Middle frontal gyrus (tissue), 1 donor: ENCODE results near the gene ST8SIA4.
A peak's percentile ranks its signal among the peaks of the same experiment; 100 is the strongest.

ENCODE experiments used
- DNase-seq: peaks from one replicate; pipeline ENCODE4 v3.0.0-alpha.2; 2015; ENCODE audit warnings: low spot score; ENCODE audit errors: extremely low spot score

ST8SIA4 gene, protein sequence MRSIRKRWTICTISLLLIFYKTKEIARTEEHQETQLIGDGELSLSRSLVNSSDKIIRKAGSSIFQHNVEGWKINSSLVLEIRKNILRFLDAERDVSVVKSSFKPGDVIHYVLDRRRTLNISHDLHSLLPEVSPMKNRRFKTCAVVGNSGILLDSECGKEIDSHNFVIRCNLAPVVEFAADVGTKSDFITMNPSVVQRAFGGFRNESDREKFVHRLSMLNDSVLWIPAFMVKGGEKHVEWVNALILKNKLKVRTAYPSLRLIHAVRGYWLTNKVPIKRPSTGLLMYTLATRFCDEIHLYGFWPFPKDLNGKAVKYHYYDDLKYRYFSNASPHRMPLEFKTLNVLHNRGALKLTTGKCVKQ

DNA sequence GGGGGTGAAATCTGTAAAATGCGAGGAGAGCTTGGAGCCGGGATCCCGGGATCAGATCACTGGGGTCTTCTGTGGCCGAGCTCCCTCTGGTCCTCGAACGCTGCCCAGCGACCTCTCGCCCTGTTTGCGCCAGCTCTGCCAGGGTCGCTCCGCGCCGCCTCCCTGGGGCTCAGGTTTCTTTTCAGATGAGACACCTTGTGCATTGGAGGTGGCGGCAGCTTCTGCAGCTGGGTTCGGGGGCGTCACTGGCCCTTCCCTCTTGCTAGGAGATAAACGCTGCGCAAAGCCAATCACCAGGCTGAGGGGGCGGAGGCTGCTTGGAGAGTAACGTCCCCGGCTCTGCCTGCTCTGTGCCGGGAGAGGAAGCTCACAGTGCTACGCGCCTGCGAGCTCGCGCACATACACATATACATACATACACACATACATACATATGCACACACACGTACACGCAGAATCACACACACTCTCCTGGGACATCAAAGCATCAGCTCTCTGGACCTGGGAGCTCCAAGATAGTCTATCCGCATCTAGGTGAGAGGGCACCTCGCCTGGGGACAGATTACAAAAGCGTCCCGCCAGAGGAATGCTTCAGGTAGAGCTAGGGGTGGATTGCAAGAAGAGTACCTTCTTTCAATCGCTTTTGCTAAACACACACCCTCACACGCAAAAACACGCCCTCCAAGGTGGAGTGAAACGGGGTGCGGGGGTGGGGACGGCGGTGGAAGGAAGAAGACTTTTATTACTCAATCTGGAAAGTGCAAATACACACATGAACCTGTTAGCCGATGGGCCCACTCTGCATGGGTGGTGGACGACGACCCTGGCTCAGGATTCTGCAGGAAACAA is at the start of gene ST8SIA4:
Gene ST8SIA4, minus strand, starts transcription at position 244 of the 849 bp plus-strand sequence. CDS start 327 bp downstream, outside the sequence.
- peak; percentile 54 for DNase-seq

DNA sequence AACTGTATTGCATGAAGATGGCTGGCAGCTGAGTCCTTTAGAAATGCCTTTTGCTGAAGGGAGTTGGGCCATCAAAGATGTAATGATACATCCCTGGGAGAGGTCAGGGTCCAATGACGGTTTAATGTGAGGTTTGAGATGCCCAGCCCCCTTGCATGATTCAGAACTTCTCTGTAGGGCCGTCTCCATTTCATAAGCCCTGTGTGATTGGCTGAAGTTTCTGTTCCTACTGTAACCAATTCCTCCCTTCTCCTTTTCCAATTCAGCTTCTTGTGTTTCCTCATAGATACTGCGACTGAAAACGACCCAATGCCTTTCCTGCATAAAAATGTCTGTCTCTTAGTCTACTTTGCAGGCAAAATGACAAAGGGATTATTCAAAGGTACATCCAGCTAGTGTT is 47.9 kb upstream of the ST8SIA4 start:
- DNase-seq: no peak

- no peak for DNase-seq
Observed at GRCh38 chr5:100913298-100913697, 10.2 kb upstream of the ST8SIA4 start.

DNA sequence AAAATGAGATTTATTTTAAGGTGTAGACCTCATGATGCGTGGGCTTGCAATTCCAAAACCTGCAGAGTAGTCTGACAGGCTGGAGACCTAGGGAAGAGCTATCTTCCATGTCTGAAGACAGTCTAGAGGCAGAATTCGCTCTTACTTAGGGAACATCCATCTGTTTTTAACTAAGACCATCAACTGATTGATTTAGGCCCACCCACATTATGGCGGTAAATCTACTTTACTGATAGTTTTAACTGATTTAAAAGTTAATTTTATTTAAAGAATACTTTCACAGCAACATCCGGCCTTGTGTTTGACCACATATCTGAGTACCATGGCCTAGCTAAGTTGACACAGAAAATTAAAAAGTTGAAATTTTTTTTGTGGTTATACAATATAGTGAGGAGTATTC is 6.0 kb upstream of the ST8SIA4 start:
- no peak for DNase-seq

DNA sequence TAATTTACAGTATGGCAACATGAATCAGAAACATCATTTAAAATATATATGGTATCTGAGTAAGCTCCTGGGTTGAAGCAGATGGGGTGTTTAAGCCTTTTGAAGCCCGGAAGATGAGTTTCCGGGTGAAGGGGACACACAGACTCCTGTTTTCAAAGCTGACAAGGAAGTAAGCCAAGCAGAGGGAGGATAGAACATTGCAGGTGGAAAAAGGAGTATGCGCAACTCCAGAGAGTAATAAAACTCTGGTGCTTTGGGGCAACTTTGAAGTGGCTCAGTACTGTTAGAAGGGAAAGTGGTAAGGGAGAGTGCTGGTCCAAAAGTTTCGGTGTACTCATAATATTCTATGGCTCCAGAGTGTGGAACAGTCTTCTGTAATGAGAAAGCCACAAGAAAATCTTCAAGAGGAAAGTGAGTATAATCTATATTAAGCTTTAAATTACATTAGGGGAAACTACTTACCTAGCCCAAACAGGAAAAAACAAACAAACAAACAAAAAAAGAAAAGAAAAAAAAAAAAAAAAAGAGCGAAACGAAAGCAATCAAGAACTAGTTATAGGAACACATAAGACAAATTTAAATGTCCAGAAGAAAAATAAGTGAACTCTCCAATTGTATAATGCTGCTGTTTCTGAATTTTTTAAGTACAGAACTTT is 2.3 kb upstream of the ST8SIA4 start:
- DNase-seq: no peak

DNA sequence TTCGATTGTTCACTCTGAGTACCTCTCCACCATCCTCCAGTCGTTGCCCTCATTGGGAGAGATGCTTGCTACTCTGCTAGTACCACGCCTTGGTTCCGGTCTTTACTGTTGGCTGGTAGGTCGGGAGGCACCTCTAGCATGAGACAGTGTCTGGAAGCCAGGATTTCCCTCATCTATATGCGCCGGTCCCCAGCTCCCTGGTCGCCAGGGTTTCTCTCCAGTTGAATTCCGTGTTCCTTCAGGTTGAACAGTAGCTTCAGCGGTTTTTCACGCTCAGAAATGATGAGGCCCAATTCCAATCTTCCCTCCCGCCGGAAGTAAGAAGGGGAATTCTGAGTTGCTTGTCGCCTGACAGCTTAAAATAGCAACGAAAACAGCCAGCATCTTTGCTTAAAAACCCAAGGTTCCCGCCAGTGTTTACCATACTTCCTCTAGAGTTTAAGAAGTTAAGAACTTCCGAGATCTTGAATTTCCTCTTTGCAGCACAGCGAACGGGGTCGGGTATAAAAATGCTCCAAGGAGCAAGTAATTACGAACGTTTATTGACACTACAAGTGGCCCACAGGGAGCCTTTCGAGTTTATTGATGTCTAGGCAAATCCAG is 1.3 kb upstream of the ST8SIA4 start:
- no peak for DNase-seq

- DNase-seq: no peak
Observed at GRCh38 chr5:100902440-100903038, 543 bp downstream of the ST8SIA4 start.

GRCh38 chr5:100901821-100902341 is 1.2 kb downstream of the ST8SIA4 start:
- no peak for DNase-seq

GRCh38 chr5:100900796-100901781 is 2.0 kb downstream of the ST8SIA4 start:
- no peak for DNase-seq

- DNase-seq: no peak
Observed at GRCh38 chr5:100900142-100900795, 2.8 kb downstream of the ST8SIA4 start.

- no peak for DNase-seq
Observed at GRCh38 chr5:100899675-100900074, 3.4 kb downstream of the ST8SIA4 start.

GRCh38 chr5:100898504-100899346 is 4.4 kb downstream of the ST8SIA4 start:
- no peak for DNase-seq

DNA sequence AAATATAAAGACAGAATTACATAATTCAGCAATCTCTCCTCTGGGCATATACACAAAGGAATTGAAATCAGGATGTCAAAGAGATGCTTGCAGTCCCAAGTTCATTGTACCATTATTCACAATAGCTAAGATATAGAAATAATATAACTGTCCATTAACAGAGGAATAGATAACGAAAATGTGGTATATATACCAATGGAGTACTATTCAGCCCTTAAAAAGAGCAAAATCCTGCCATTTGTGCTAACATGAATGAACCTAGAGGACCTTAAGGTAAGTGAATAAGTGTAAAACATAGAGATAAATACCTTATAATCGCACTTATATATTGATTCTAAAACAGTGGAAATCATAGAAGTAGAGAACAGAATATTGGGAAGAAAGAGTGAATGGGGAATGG is 7.0 kb downstream of the ST8SIA4 start:
- no peak for DNase-seq

DNA sequence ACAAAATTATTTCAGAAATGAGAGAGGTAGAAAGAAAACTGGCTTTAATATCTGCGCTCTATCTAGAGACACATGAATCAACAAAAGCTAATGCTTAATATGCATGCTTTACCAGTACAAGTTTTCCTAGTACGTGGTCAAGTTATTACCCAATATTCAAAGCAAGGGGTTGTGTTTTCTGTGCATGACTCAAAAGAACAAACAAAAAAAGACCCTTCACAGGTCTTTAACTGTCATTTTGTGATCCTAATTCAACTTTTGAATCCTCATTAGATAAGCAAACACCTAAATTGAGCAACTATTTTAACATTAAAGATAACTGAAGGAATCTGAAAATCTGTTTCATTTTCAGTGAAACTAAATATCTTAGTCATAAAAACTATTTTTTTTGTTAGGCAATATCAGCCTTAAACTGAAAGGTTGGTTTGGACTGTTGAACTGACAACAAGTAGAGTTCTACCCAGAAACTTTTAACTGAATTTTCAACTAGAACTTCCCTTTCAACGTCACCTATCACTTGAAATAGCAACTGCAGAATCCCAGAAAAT is 12.5 kb downstream of the ST8SIA4 start:
- DNase-seq: no peak

DNA sequence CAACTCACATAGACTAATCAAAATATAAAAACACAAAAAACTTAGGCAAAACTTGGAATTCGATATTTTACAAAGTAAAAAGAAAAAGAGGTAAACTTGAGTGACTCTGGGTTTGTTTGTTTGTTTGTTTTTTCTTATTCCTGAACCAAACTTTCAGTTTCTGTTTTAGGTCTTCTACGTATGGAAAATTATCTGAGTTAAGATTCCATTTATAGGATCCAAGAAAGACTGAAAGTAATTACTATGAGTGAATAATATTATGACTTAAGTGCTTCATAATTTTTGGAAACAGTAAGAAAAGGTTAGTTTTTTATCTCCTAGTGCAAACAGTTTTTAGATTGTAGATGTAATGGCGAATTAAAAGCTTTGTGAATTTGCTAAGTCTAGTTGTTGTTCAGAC is 13.2 kb downstream of the ST8SIA4 start:
- DNase-seq: no peak

GRCh38 chr5:100889165-100889743 is 13.8 kb downstream of the ST8SIA4 start:
- DNase-seq: no peak

GRCh38 chr5:100877274-100877673 is 25.8 kb downstream of the ST8SIA4 start:
- DNase-seq: no peak
